Activated T-cell treated with anti-CD3 and anti-CD28 coated beads for 1 hour (primary cell): Measurements from ENCODE around the gene RALGPS2.

Experiments used
- DNase-seq: peaks from one replicate; pipeline ENCODE4 v3.0.0-alpha.2; 2020; ENCODE audit warnings: low read depth

RALGPS2 gene

DNA sequence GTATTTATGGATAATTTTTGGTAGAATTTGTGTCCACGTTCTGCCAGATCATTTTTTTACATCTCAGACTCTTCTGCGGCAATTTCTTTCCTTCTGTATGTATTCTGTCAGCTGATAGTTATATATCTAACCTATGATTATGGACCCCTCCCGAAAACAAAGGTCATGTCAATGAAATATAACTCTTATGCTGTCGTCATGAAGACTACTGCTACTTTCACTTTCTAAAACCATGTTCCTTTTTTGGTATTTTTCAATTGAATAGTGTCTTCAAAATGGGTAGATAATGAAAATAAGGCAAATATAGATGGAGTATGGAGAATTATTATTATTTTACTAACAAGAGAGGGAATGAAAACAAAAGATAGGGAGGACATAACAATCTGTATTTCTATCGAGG is 142.6 kb downstream of the RALGPS2 start:
- DNase-seq = no peak

DNA sequence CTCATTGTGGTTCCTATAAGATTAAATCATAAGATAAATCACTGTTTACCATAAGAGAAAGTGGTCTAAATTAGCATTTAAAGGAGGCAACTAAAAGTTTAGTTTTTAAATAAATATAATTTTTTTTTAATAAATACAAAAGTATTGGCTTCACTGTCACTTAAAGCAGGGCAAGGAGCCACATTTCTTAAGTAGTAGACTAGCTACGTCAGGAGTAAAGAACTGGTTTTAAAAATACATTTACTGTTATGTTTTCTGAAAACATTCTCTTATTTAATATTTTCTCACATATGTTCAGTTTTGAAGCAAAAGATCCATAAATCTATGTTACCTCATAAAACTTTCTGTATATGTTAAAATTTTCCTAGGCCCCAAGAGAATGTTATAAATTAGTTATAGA is 143.7 kb downstream of the RALGPS2 start:
- no peak for DNase-seq

- DNase-seq = no peak
Observed at GRCh38 chr1:178869119-178869697, 144.2 kb downstream of the RALGPS2 start.

DNA sequence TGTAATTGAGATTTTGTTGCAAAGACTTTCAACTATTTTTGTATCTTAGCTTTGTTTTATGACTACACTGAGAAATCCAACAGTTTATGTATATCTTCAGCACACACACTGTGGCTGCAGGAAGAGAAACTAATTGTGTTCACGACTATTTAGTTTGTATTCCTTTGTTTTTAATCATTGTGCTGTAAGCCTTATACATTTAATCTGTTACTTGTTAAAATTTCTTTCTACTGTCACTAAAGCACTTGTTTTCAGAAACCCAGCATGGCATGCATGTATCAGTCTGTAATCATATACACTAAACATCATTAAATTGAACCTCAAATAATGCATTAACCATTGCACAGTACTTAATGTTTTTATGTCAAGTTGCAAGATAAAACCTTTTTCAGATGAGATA is 145.2 kb downstream of the RALGPS2 start:
- DNase-seq = no peak

DNA sequence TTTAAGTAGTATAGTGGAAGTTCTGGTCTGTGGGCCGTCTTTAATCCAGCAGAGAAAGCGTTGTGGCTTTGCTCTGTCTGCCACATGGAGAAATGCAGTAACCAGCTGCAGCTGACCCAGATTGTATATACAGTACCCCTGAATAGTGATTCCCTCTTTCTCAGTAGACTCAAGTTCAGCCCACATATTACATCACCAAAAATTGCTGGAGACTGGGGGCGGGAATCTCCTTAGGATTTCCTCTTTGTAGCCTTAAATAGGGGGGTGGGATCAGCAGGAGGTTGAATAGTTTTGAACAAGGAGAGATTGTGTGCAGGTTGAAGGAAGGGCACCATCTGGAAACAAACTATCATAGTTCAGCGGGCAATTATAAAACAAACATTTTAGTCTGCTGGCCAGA is 145.9 kb downstream of the RALGPS2 start, which contains the start of gene ANGPTL1:
Gene ANGPTL1 (minus strand): TSS at position 134 of the 400 bp plus-strand sequence. CDS start 5,301 bp downstream, outside the sequence.
- no peak for DNase-seq

GRCh38 chr1:178871551-178872320 is 146.7 kb downstream of the RALGPS2 start:
- DNase-seq = no peak

DNA sequence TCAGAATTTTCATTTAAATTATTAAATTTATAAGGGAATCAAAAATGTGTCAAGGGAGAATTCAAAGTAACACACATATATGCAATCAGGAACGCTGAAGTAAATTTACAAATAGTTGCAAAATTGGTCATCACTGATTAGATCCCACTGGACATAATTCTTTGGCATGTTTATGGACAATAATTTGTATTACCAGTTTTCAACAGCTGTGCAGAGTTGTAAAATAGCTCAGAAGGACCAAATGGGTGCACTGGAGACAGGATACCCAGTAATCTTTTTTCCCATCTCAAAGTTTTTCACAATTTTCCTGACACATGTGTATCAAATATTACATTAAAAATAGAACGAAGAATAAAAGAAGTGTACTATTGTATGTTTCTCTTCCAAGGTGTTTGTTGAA is 149.9 kb downstream of the RALGPS2 start:
- DNase-seq = no peak

- no peak for DNase-seq
Observed at GRCh38 chr1:178875936-178876335, 150.9 kb downstream of the RALGPS2 start.

- no peak for DNase-seq
Observed at GRCh38 chr1:178877896-178878295, 152.9 kb downstream of the RALGPS2 start.

- no peak for DNase-seq
Observed at GRCh38 chr1:178881950-178882349, 156.9 kb downstream of the RALGPS2 start.

GRCh38 chr1:178885869-178886268 is 160.8 kb downstream of the RALGPS2 start:
- no peak for DNase-seq

DNA sequence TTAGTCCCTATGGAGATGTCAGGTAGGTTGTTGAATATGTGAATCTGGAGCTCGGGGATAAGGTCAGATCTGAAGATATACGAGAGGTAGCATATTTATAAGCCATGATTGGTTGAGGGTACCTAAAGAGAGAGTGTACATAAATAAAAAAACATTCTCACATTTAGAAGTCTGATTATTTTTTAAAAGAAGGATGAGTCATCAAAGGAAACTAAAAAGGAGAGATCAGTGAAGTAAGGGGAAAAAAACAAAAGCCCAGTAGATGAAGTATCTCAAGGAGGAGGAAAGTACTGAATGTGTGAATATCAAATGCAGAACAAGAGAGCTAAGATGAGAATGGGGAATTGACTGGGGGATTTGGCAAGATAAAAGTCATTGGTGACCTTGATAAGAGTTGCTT is 161.5 kb downstream of the RALGPS2 start:
- DNase-seq = no peak

- no peak for DNase-seq
Observed at GRCh38 chr1:178895928-178896327, 170.9 kb downstream of the RALGPS2 start.

GRCh38 chr1:178898401-178898800 is 173.4 kb downstream of the RALGPS2 start:
- DNase-seq = no peak

- DNase-seq = no peak
Observed at GRCh38 chr1:178899402-178899801, 174.4 kb downstream of the RALGPS2 start.

DNA sequence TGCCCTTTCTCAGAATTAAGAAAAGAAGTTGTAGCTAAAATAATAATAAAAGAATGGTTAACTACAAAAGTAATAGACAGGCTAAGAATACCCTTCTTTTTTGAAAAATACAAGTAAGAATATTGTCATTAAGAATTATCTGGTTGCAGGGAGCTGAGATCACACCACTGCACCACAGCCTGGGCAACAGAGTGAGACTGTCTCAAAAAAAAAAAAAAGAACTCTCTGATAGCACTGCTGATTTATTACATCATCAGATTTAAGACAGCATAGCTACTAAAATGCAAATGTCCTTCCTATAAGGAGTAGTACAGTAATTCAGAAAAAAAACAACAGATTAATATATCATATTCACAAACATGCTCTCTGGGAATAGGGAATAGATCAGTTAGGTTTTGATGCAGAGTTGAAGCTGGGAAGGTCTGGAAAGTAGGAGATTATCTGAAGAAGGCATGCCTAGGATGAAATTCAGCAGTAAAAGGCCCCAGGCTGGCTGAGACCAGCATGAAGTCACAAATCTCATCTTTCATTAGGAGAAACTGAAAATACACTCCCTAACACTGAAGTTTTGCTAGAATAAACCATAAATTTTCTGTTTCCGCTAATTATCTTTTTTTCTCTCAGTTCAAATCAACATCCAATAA is 176.6 kb downstream of the RALGPS2 start:
- no peak for DNase-seq

DNA sequence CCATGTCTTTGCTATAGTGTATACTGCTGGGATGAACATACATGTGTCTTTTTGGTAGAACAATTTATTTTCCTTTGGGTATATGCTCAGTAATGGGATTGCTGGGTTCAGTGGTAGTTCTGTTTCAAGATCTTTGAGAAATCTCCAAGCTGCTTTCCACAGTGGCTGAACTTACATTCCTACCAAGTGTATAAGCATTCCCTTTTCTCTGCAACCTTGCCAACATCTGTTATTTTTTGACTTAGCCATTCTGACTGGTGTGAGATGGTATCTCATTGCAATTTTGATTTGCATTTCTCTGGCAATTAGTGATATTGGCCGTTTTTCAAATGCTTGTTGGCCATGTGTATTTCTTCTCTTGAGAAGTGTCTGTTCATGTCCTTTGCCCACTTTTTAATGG is 183.3 kb downstream of the RALGPS2 start:
- DNase-seq = no peak

DNA sequence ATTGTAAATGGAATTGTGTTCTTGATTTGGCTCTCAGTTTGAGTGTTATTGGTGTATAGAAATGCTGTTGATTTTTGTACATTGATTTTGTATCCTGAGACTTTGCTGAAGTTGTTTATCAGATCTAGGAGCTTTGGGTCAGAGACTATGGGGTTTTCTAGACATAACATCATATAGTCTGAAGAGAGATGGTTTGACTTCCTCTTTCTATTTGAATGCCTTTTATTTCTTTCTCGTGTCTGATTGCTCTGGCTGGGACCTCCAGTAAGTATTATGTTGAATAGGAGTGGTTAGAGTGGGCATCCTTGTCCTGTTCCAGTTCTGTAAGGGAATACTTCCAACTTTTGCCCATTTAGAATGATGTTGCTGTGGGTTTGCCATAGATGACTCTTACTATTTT is 185.0 kb downstream of the RALGPS2 start:
- no peak for DNase-seq

DNA sequence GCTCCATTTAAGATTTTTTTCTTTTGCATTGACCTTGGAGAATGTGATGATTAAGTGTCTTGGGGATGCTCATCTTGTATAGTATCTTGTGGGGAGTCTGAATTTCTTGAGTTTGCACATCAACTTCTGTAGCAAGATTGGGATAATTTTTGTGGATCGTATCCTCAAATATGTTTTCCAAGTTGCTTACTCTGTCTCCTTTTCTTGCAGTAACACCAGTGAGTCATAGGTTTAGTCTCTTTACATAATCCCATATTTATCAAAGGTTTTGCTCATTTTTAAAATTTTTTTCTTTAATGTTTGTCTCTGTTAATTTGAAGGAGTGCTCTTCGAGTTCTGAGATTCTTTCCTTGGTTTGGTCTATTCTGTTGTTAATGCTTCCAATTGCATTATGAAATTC is 187.6 kb downstream of the RALGPS2 start:
- DNase-seq = no peak

DNA sequence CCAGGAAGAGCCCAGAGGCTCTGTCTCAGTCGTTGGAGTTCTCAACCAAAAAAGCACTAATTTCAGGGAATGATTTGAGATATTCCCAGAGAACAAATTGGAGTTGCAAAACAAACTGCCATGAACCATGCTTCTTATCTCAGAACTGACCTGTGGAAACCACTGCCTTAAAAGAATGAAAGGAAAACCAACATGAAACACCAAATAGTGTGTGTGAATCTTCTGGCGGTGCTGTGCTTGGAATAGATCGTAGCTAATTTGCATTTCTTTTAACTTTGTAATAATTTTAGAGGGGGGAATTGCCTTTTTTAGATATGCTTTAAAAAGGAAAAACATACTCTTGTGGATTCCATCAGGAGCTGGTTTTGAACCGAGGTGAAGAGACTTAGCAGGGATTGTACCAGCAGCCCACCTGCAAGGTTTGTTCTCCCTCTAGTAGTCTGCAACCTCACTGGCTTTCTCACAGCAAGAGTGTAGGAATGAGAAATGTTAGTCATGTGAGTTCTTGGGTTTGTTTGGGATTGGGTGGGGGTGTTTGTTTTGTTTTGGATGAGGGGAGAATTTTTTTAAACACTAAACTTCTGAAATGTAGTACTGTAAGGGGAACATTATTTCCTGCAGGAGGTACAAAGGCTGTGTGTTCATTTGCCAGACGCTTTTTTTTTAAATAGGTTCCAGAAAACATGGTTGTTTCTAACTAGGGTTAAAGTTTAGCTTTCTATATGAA is 191.6 kb downstream of the RALGPS2 start:
- DNase-seq = no peak

GRCh38 chr1:178918308-178918707 is 193.3 kb downstream of the RALGPS2 start:
- DNase-seq = no peak

- no peak for DNase-seq
Observed at GRCh38 chr1:178918955-178919354, 193.9 kb downstream of the RALGPS2 start.

DNA sequence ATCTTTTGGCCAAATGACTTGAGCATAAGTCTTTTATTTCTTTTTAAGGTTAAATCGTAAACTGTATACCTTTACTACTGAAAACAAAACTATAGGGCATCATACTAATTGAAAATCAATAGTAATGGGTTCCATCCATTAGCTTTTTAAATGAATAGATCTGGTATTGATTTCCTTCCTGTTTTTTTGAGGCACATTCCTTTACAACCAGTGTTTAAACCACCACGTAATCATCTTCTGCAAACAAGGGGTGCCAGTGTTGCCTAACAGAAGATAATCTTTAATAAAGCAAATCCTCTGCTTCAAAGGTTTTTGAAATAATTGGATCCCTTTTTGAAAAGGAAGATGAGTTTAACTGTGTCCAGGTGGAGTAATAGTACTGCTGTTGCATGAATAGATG is 194.5 kb downstream of the RALGPS2 start:
- no peak for DNase-seq
